Hepatocyte (in vitro differentiated cells): Measurements from ENCODE around the gene CFAP161.

ENCODE experiments used
- EZH2 ChIP-seq: fragments of 200-600 bp; sonication (generic); IDR thresholded peaks from 2 replicates; pipeline ENCODE4 v1.6.1; 2016; ENCODE audit warnings: antibody characterized with exemption, mild to moderate bottlenecking, borderline replicate concordance
- EZH2phosphoT487 ChIP-seq: fragments of 200-600 bp; sonication (generic); IDR thresholded peaks from one replicate; pipeline ENCODE4 v1.6.1; 2018; ENCODE audit warnings: antibody characterized with exemption, mild to moderate bottlenecking, low read depth, moderate library complexity; ENCODE audit not compliant: unreplicated experiment, severe bottlenecking
- TF ChIP-seq, protein P1 (sequence below): fragments of 200-600 bp; sonication (generic); IDR thresholded peaks from 2 replicates; pipeline ENCODE4 v1.5.1; 2016; ENCODE audit warnings: antibody characterized with exemption, mild to moderate bottlenecking; ENCODE audit not compliant: poor library complexity

- TF ChIP-seq, protein P1, sequence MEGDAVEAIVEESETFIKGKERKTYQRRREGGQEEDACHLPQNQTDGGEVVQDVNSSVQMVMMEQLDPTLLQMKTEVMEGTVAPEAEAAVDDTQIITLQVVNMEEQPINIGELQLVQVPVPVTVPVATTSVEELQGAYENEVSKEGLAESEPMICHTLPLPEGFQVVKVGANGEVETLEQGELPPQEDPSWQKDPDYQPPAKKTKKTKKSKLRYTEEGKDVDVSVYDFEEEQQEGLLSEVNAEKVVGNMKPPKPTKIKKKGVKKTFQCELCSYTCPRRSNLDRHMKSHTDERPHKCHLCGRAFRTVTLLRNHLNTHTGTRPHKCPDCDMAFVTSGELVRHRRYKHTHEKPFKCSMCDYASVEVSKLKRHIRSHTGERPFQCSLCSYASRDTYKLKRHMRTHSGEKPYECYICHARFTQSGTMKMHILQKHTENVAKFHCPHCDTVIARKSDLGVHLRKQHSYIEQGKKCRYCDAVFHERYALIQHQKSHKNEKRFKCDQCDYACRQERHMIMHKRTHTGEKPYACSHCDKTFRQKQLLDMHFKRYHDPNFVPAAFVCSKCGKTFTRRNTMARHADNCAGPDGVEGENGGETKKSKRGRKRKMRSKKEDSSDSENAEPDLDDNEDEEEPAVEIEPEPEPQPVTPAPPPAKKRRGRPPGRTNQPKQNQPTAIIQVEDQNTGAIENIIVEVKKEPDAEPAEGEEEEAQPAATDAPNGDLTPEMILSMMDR = no peak
- TF ChIP-seq EZH2 (no peak), EZH2phosphoT487 (no peak)
Observed at GRCh38 chr15:81101894-81102815, 31.9 kb upstream of the CFAP161 start.
